AG04450 (cell line): ENCODE data around the gene C17orf58. TPM values are rescaled to one million over a fixed set of nuclear protein-coding genes. Genes with fewer than 3 reads are reported as not detected.
"Not testable (repeated sequence)": the region's sequence is repeated elsewhere in the genome, so short reads cannot be mapped to it uniquely, and the experiment has no call there.

Experiments used
- CTCF ChIA-PET: fragments of 300-600, 350-600 bp; formaldehyde crosslinking; extraction: SDS; loops from one replicate; lab custom pipeline; 2022; ENCODE audit warnings: antibody characterized with exemption, inconsistent platforms; lab: Charles Lee
- POLR2A ChIA-PET: fragments of 350-600 bp; formaldehyde crosslinking; extraction: SDS; loops from one replicate; lab custom pipeline; 2021; ENCODE audit warnings: antibody characterized with exemption, inconsistent platforms; lab: Yijun Ruan, JAX
- DNase-seq: peaks from one replicate; pipeline ENCODE4 v3.0.0-alpha.2; 2011; ENCODE audit warnings: low read depth, low spot score
- H3K27ac ChIP-seq: one replicate; pipeline ENCODE4 v1.5.1; 2012; ENCODE audit warnings: low read depth, low read length, control low read depth
- H3K27me3 ChIP-seq: one replicate; pipeline ENCODE4 v1.6.0; 2012; ENCODE audit warnings: low read length; ENCODE audit not compliant: control insufficient read depth, insufficient read depth
- H3K4me3 ChIP-seq: 2 replicates; pipeline ENCODE4 v1.5.1; 2011; ENCODE audit warnings: mild to moderate bottlenecking, low read depth, low read length, control low read depth
- H3K9me3 ChIP-seq: 2 replicates; pipeline ENCODE4 v1.5.1; 2012; ENCODE audit warnings: low read length; ENCODE audit not compliant: control insufficient read depth, insufficient read depth
- polyA plus RNA-seq: library from polyadenylated mRNA; depleted of rRNA; stranded (reverse); fragments of >200 nt; gene quantifications from 2 replicates; pipeline ENCODE4 v1.2.3, GENCODE V29; 2011
- TF ChIP-seq, protein P1 (sequence below): IDR thresholded peaks from 2 replicates; pipeline ENCODE4 v1.5.1; 2011; ENCODE audit warnings: low read depth, low read length, control low read depth, inconsistent platforms

C17orf58 gene
- polyA plus RNA-seq, 1 experiment: 14.4 TPM

- no peak overlapping the region for H3K4me3 ChIP-seq
- CTCF ChIA-PET: interaction anchor here (1.0 kb wide), 1 partner anchor 12 kb away, joined by 4 read pairs; no protein-coding TSS in a partner anchor
- POLR2A ChIA-PET: no interaction called here
- no peaks in the 10 kb centered on the region for H3K27me3 ChIP-seq
- H3K9me3 ChIP-seq: peaks cover 4% of the 10 kb centered on the region; the same call in 1 of the 2 replicates
- no peak overlapping the region for H3K27ac ChIP-seq
- TF ChIP-seq, protein P1, sequence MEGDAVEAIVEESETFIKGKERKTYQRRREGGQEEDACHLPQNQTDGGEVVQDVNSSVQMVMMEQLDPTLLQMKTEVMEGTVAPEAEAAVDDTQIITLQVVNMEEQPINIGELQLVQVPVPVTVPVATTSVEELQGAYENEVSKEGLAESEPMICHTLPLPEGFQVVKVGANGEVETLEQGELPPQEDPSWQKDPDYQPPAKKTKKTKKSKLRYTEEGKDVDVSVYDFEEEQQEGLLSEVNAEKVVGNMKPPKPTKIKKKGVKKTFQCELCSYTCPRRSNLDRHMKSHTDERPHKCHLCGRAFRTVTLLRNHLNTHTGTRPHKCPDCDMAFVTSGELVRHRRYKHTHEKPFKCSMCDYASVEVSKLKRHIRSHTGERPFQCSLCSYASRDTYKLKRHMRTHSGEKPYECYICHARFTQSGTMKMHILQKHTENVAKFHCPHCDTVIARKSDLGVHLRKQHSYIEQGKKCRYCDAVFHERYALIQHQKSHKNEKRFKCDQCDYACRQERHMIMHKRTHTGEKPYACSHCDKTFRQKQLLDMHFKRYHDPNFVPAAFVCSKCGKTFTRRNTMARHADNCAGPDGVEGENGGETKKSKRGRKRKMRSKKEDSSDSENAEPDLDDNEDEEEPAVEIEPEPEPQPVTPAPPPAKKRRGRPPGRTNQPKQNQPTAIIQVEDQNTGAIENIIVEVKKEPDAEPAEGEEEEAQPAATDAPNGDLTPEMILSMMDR: no peak
- no peak for DNase-seq
These were observed 38.1 kb upstream of the C17orf58 start for GRCh38 chr17:68034452-68034776.

DNA sequence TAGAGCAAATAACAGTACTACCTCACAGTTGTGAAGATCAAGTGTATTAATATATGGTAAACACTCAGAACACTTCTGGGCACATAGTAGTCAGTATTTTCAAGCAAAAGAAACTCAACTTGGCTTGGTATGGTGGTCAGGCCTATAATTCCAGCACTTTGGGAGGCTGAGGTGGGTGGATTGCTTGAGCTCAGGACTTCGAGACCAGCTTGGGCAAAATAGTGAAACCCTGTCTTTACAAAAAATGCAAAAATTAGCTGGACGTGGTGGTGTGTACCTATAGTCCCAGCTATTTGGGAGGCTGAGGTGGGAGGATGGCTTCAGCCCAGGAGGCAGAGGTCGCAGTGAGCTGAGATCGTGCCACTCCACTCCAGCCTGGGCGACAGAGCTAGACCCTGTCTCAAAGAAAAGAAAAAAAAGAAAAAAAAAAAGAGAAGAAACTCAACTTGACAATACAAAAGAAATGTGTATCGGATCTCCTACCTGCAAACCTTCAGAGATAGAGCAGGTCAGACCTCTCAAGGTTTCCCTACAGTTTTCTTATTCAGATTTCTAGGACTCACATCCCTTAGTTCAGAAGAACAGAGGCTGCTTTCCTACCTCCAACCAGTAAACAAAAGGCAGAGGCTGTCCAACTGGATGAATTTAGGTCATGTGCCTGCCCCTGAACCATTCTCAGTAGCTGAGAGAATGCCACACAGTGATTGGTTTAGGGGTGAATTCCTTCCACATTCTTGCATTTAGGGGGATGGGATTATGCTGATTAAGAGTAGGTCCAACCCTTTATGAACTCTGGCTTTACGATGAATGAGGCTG lies 37.6 kb upstream of the C17orf58 start:
- no peak for DNase-seq
- Histone ChIP-seq H3K27ac (no peak overlapping the region), H3K4me3 (no peak overlapping the region), H3K27me3 (no peaks in the 10 kb centered on the region), H3K9me3 (peaks cover 4% of the 10 kb centered on the region; the same call in 1 of the 2 replicates)
- POLR2A ChIA-PET: no interaction called here
- TF ChIP-seq, protein P1: no peak
- CTCF ChIA-PET: interaction anchor here (1.0 kb wide), 1 partner anchor 11 kb away, joined by 4 read pairs; no protein-coding TSS in a partner anchor

DNA sequence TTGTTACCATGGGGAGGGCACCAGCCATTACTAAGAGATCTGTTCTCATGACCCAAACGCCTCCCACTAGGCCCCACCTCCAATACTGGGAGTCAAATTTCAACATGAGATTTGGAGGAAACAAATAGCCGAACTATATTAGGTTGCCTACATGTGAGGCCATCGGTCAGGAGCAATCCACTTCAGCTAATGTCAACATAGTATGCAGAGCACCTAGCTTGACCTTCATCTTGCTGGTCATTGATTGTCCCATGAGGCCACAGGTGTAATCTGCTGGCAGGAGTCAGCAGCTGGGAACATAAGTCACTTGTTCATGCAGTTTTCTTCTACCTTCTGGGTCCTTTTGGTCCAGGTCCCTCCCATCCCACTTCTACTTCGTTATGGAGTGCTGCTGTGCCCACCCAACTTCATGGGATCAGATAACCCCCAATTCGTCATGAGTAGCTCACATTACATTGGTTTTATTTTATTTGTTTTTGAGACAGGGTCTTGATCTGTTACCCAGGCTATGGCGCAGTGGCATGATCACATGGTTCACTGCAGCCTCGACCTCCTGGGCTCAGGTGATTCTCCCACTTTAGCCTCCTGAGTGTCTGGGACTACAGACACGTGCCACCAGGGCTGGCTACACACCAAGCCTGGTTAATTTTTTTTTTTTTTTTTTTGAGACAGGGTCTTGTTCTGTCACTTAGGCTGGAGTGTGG lies 33.4 kb upstream of the C17orf58 start:
- ChIA-PET CTCF (interaction anchor here (0.6 kb wide), 2 partner anchors 9 kb away, joined by 3 read pairs; no protein-coding TSS in a partner anchor), POLR2A (no interaction called here)
- no peak for DNase-seq
- TF ChIP-seq, protein P1: no peak
- H3K27me3 ChIP-seq: no peaks in the 10 kb centered on the region
- H3K27ac ChIP-seq: no peak overlapping the region
- H3K9me3 ChIP-seq: no peaks in the 10 kb centered on the region
- no peak overlapping the region for H3K4me3 ChIP-seq

DNA sequence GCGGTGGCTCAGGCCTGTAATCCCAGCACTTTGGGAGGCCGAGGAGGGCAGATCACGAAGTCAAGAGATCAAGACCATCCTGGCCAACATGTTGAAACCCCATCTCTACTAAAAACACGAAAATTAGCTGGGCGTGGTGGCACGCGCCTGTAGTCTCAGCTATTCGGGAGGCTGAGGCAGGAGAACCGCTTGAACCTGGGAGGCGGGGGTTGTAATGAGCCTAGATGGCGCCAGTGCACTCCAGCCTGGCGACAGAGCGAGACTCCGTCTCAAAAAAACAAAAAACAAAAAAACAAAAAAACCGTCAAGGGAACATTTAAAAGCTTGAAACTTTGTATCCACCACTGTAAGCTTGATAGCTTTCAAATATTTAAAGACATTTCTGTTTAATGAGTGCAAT lies 26.3 kb upstream of the C17orf58 start:
- POLR2A ChIA-PET, DNase-seq, H3K4me3 ChIP-seq, H3K27me3 ChIP-seq, H3K9me3 ChIP-seq, H3K27ac ChIP-seq: not testable (repeated sequence)
- CTCF ChIA-PET: interaction anchor here (0.8 to 1.1 kb wide), 2 partner anchors 11 kb away, joined by 3 to 4 read pairs; no protein-coding TSS in a partner anchor

- no peaks in the 10 kb centered on the region for H3K27me3 ChIP-seq
- DNase-seq: no peak
- ChIA-PET CTCF (interaction anchor here (0.8 to 1.1 kb wide), 2 partner anchors 10 to 12 kb away, joined by 3 to 4 read pairs; no protein-coding TSS in a partner anchor), POLR2A (no interaction called here)
- TF ChIP-seq, protein P1: no peak
- no peak overlapping the region for H3K27ac ChIP-seq
- H3K9me3 ChIP-seq: no peaks in the 10 kb centered on the region
- H3K4me3 ChIP-seq: no peak overlapping the region
These were observed 25.7 kb upstream of the C17orf58 start for GRCh38 chr17:68021963-68022362.

GRCh38 chr17:68020791-68021190 lies 24.5 kb upstream of the C17orf58 start:
- H3K4me3 ChIP-seq: peak overlapping the region; percentile 66; the same call in 1 of the 2 replicates
- CTCF ChIA-PET: interaction anchor here (0.6 to 1.8 kb wide), 6 partner anchors 9 to 416 kb away, joined by 3 to 8 read pairs (median 3); no protein-coding TSS in a partner anchor

More at GRCh38 chr17:68020791-68021190, 24.5 kb upstream of the C17orf58 start:
- H3K27ac ChIP-seq, POLR2A ChIA-PET, H3K9me3 ChIP-seq, H3K27me3 ChIP-seq, DNase-seq: not testable (repeated sequence)
